Suppressor macrophage treated with lipopolysaccharide for 4 hours (primary cell): ENCODE data around the gene HMGB1.

Source experiments
- DNase-seq: peaks from one replicate; pipeline ENCODE4 v3.0.0-alpha.2; 2020

The HMGB1 gene

DNA sequence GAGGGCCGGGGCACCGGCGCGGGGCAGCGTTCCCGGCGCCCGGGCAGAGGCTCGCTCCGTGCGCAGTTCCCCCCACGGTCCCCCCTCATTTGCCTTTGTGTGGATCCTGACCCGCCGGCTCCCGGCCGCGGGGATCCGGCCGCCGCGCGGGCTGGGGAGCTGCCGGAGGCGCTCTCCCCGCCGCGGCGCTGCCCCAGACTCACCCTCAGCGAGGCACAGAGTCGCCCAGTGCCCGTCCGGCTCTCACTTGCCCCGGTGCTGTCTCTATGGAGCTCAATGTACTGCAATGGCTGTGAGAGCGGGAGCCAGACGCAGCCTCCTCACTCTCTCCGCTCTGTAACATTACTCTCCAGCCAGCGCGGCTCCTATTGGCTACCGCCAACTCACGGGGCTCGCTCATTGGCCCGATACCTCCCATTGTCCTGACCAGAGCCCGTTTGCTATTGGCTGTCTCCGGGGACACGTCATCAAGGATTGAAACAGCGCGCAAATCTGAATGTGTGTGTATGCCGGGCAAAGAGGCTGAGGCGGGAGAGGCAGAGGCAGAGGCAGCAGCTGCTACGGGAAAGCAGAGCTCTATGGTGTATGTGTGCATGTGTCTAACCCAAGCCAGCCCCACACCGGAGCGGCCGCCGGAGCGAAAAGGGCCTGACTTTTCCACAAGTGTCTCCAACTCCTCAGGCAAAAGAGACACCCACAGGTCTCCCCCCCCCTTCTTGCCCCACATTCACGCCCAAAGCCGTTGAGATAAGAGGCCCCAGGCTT lies at the start of gene HMGB1:
TSS of gene HMGB1 (minus strand) at position 344 of the 765 bp plus-strand sequence. CDS start 2,256 bp downstream, outside the sequence.
- DNase-seq, result peak; percentile 99

DNA sequence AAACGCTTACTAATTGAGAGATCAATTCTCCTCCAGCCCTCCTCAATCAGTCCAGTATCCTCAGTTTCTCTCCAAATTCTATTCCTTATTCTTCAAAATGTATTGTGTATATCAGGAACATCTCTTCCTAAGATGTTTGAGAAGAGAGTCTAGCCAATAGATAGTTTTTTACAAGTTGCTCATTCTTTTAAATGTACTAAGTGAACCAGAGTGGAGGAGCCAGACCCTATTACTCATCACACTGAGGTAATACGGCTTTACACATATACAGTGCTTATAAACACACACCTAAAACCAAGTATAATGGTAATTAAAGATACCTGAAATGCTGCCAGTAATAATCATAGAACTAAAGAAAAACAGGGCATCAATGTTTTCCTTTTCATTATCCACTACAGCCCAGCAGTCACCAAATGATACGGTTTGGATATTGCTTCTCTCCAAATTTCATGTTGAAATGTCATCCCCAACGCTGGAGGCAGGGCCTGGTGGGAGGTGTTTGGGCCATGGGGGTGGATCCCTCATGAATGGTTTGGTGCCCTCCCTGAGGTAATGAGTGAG lies 45.2 kb upstream of the HMGB1 start:
- no peak for DNase-seq

DNA sequence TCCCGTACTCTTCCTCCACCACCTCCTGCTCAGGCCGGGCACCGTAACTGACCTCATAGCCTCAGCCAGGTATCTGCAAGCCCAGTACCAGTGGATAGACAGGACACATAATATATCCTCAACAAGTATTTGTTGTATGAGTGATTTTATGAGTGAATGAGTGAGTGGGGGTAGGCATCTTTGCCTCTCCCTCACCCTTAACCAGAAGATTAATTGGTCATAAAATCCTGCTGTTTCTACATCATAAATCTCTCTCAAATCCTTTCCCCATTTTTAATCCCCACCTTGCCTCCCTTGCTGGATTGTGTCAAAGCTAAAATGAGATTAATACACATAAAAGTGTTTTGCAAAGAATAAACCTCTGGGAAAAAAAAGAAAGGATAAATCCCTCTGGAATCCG lies 44.4 kb upstream of the HMGB1 start:
- no peak for DNase-seq

DNA sequence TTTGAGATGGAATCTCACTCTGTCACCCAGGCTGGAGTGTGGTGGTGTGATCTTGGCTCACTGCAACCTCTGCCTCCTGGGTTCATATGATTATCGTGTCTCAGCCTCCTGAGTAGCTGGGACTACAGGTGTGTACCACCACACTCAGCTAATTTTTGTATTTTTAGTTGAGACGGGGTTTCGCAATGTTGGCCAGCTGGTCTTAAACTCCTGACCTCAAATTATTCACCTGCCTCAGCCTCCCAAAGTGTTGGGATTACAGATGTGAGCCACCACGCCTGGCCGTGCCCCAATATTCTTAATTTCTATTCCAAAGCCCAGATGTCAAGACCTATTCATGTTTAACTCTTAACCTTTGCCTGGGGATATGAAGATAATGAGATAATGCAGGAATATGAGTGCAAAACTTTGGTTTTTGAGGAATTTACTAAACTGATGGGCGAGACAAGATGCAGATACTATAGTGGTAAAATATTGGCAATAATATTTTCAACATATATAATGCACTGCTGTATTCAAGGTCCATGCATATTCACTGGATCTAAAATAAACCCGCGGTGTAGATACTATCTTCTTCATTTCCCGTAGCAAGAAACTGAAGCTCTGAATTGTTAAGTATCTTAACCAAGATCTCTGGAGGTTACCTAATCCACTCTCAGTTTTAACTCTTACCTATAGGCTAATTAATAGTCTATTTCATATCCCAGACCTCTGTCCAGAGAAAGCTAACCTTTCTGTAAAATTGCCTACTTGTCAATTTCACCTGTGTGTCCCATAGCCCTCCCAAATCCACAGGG lies 43.7 kb upstream of the HMGB1 start:
- DNase-seq, result no peak

DNA sequence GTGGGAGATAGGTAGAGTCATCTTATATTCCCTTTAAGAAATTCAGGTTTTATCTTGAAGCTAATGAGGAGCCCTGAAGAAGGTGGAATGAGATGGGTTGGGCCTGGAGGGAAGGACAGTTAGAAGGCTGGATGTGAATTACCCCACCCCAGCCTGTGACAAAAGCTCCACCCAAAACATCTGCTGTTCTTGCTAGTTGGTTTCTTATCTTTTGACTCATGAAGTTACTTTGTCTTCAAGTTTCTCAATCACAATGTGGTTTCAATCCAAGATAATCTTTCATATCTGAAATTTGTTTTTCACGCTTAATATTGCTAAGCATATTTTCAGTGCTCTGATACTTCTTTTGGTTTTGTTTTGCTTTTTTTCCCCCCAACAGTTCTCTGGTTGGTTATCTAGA lies 38.3 kb upstream of the HMGB1 start:
- peak; percentile 1 for DNase-seq

DNA sequence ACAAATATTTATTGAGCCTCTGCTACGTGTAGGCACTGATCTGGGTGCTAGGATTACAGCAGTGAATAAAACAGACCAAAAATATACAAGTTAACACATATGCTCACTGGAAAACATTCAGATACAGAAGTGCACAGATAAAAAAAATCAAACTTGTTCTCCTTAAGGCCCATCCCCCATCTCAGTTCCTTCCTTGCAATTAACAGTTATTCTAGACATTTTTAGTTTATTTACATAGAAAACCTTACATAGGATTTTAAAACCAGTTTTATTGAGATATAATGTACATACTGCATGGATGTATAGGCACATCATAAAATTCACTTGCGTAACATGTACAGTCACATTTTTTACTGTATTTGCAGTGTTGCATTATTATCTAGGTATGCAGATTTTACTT lies 36.5 kb upstream of the HMGB1 start:
- no peak for DNase-seq

DNA sequence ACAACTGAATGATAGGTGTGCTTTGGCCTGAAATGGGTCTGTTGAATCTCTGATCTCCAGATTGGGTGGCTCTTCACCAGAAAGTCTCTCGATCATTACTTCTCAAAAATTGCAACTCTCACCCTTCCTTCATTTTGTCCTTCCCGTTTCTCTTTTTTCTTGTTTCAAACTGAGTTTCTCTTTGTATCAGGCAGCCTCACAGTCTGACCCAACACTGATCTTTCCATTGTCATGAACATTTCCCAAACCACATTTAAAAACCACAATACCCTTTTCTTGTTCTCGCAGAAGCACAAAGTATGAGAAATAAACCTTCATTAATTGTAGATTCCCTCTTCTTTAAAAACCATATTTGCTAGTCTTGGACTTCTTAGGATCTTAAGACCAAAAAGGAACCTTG lies 33.6 kb upstream of the HMGB1 start:
- peak; percentile 42 for DNase-seq

DNA sequence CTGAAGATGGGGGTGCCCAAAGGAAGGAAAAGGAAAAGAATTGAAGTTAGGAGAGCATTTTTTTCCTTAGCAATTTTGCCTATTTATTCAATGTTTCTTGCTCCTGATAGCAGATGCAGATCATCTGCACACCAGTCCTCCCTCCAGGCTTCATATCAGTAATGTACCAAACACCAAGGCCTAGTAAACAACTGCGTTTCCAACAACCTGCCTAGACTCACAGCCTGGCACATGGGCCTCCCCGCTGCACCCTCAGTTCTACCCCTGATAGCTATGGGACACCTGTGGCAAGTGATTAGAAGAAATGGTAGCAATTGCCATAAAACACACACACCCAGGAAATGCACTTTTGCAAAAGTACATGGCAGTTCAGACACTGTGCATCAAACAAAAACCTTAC lies 30.4 kb upstream of the HMGB1 start:
- DNase-seq, result no peak

DNA sequence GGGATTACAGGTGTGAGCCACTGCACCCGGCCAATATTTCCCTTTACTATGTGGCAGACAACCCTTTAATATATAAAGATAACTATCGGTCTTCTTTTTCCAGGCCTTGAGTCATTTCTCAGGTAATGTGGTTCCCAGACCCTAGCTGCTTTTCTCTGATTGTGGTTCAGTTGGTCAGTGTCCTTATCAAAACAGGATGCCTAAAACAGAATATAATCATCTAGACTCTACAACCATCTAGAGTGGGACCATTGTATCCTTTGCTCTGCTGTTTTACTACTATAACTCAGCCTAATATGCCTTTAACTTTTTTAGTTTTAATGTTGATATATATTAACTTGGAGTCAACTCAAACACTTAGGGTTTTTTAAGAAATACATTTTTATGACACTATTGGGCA lies 30.0 kb upstream of the HMGB1 start:
- DNase-seq, result no peak

DNA sequence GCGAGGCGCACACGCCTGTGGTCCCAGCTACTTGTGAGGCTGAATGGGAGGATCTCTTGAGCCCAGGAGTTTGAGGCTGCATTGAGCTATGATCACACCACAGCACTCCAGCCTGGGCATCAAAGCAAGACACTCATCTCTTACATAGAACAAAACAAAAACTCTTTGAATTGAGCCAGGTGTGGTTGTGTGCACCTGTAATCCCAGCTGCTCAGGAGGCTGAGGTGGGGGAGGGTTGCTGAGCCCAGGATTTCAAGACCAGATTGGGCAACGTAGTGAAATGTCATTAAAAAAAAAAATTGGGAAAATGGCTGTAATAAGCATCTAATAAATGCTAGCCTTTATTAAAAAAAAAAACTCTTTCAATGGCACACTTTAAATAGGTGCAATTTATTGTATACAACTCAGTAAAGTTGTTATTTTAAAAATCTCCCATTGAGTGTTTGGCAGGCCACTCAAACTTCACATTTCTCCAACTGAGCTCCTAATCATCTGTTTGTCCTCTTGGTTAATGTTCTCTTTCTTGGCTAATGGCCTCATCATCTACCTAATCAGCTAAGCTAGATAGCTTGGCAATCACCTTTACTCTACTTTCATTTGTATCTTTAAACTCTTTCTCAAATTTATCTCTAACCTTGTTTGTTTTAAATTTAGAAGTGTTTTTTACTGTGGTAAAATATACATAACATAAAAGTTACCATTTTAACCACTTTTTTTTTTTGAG lies 28.1 kb upstream of the HMGB1 start:
- no peak for DNase-seq

DNA sequence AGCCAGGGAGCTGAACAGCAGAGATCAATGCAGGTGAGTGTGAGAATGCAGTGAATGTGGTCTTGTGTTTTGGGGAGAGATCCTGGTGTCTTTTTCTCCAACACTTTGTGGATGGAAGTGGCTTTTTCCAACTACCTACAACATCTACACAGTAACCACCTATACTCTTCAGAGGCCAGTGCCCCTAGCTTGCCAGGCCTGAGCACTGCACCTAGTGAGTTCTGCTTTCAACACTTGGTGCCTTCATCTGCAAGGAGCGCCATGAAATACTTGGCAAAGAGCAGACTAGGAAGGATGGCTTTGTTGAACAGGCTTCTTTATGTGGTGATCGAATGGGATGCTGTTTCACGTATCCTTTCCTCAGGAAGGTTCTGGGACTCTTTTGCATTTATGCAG lies 21.3 kb upstream of the HMGB1 start:
- no peak for DNase-seq

DNA sequence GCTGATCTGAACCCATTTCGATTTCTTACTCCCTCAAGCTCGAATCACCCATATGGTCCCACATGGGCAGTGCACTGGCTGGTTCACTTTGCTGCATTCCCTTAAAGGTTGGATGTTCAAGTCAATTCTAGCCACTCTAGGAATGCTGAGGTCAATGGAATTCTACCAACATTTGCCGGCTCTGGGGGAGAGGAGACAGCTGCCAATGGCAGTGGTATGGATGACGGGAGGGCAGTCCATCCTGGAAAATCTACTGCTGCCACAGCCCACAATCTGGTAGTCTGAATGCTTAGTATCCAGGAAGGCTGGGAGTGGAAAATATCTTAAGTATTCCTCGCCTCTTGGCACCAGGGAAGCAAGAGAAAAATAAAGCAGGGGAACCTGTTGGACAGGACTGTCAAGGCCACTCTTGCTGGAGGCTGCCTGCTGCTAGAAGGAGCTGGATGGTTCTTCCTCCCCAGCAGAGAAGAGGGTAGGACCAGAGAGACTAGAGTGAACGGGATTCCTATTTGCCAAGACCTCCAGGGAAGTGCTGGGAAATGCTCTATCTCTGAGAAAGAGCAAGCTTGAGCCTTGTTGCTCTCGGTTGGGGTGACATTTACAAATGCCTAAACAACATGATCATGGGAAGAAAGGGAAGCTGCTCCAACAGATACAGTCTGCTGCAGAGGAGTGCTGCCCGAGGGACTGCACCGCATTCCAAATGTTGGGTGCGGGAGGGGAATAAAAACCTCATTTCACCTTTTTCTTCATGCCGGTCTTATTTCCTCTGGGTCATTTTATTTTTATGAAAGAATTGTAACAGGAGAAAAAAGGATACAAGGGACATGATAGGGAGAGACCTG lies 20.7 kb upstream of the HMGB1 start:
- no peak for DNase-seq

DNA sequence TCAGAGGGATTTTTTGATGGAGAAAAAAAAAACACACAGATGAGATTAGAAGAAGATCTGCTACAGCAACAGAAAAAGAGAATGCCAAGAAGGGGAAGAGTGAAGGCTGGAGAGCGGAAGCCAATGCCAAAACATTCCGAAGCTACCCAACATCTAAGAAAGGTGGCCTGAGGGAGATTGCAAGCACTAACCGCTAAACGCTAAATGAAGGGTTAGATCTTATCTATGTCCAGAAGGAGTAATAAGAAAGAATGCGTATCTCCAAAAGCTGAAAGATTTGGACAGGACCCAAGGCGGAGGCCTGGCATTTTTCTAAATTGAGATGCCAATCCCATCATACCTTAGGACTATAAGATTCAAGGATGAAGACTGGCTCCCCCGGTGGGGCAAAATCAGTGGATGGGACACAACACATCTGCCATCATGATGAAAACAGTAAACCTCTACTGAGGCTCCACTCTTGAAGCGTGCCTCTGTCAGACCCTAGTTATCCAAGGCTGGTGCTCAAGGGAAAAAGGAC lies 15.6 kb upstream of the HMGB1 start:
- DNase-seq, result no peak

DNA sequence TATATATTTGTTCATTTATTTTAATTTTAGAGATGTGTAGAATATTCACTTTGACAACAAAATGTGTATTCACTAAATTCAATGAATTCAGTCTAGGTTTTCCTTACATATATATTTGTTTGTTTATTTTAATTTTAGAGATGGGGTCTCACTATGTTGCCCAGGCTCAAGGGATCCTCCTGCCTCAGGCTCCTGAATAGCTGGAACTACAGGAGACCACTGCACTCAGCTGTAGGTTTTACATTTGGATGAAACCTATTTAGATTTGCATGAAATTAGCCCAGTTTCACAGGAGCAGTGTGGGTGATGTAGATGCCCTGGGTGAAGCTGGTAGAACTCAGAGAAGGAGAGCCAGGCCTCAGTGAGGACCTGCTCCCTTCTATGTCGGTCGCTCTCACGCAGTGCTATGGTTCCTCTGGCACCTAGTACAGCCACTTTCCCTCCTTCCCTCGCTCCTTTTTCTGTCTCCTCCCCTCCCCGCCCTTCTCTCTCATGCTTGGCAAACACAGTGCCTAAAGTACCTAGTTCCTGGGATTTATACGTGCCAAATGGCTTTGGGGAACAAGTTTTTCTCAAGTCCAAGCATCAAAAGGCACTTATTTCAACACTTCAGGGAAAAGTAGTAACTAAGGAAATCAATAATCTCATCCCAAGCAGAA lies 14.7 kb upstream of the HMGB1 start:
- no peak for DNase-seq

DNA sequence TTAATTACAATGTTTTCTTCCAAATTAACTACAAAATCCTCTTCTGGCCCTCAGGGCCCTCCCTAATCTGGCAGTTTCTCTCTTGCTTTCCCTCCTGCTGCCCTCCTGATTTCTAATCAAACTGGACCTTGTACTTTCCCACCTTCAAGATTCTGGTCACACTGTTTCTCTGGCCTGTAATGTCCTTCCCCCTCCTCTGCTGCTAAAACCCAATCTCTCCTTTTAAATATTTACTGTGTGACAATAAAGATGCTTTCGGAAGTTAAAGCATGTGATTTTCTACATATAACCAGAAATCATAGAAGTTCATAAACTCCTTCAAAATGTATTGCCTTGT lies 14.1 kb upstream of the HMGB1 start:
- DNase-seq, result no peak

DNA sequence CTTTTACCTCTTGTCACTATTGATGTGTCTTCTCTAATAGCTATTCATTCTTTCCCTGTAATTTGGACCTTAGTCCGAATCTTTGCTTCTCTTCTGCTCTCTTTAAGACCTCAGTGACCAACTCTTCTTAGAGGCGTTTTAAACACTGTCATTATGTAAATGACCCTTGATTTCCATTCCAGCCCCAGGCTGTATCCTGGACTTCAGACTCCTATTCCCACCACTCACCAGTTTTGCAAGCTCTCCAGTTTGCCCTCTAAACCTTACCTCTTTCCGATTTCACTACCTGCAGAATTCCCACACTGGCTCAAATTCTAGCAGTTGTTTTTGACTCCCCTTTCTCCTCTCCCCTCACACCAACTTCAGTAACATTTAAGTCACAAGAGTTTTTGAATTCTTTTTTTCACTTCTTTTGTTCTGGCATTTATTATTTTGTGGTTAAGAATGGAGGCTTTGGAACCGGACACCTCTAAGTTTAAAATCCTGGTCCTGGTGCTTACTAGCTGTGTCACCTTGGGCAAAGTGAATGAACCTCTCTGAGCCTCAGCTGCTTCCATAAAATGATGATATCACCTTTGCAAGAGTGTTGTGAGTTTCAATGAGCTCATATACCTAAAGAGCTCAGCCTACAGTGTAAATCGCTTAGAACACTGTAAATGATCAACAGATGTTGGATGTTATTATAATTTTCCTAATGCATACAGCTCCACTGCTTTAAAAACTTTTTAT lies 13.6 kb upstream of the HMGB1 start:
- DNase-seq, result no peak

DNA sequence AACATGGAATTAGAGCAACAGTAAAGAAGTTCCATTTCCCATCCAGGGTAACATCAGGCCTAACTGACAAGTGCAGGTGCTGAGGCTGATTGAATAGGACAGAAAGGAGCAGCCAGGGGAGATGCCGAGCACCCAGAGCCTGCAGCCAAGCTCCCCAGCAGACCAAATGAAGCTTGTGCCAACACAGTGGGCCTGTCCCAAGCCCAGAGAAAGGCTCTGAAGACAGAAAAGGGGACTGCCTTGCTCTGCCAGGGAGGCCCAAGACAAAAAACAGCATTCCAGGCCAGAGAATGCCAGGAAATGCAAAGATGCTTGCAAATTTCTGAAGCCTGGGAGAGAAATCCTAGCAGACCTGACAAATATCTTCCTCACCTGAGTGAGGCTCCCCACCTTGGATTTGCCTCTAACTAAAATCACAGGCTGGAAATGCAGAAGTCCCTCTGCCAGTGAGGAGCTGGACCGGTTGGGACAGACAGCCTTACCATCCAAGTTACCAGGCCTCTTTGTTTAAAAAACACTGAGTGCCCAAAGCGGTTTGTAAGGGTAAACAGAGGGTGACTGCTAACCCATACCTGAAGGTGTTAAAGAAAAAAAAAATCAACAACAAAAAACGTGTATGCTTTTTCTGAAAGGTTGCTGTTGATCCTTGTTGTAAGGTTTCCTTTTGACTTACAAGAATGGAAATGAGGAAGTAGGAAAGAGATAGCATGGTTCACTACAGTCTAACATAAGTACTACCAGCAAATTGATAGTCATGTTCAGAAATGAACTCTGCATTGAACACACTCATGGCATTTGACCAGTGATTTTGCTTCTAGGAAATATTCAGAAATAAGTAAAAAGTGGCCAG lies 11.8 kb upstream of the HMGB1 start:
- DNase-seq, result peak; percentile 16

DNA sequence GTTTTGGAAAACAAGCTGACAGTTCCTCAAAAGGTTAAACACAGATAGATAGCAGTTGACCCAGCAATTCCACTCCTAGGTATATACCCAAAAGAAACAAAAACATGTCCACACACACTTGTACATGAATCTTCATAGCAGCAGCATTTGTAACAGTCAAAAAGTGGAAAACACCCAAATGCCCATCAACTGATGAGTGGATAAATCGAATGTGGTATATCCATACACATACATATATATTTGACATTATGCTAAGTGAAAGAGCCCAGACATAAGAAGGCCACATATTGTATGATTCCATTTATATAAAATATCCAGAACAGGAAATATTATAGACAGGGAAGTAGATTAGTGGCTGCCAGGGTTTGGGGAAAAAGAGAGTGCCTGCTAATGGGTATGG lies 7.9 kb upstream of the HMGB1 start:
- DNase-seq, result no peak

DNA sequence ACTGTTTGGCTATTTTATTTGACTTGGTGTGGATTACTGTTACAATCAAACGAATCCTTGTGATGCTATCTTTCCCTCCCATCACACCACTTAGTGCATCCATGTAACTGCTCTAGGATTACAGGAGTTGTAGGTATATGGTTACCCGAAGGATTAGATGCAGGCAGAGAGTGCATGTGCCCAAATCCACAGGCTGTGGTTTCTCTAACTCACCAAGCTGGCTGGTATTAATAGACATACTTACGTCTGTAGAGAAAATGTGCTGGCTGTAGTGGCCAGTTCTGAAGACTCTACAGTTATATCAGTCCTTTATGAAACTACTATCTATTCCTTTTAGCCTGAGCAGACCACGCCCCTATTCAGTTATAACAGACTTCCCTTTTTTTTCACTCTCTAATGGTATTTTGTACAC lies 1.1 kb upstream of the HMGB1 start:
- DNase-seq, result peak; percentile 54

DNA sequence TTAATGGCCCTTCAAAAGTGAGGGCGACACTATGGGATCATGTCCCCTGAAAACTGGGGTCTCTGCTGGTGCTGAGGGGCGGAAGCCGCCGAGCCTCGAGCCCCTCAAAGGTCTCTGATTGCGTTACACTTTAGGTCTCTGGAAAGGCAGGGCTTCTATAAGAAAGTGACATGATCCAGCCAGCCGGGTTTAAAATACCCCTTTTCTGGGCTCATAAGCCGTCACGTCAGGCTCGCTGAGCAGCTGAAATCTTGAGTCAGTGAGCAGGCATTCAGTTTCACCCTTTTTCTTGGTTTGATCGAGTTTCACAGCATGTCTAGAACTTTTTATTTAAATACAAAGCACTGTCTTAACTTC lies 600 bp upstream of the HMGB1 start:
- DNase-seq, result no peak

DNA sequence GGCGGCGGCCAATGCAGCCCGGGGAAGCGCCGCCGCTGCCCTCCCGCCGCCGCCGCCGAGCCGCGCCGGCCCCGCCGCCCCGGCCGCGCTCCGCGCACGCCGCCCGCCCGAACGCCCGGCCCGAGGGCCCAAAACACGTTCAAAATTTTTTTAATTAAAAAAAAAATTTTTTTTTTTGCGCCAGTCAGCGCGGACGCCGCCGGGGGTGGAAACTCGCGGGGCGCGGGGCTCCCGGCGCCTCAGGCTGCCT lies 468 bp downstream of the HMGB1 start:
- no peak for DNase-seq
